Lower leg skin (tissue), 4 donors: ENCODE results near the gene ZNF146. TPM values are rescaled to one million over a fixed set of nuclear protein-coding genes. Genes with fewer than 3 reads are reported as not detected.
A peak's percentile ranks its signal among the peaks of the same experiment; 100 is the strongest.

Experiments
- DNase-seq, 2 donors: peaks; one replicate each; pipeline ENCODE4 v3.0.0-alpha.2; 2019; ENCODE audit warnings: low spot score in 2 of 2
- H3K4me3 ChIP-seq: fragments of 200-600 bp; sonication (generic); 2 replicates; pipeline ENCODE4 v1.5.1; 2017; ENCODE audit warnings: mild to moderate bottlenecking, low read depth; ENCODE audit not compliant: poor library complexity, severe bottlenecking
- POLR2A ChIP-seq, 2 donors: fragments of 450-650 bp; IDR thresholded peaks; one replicate each; pipeline ENCODE4 v1.6.1; 2016 to 2017; ENCODE audit warnings: antibody characterized with exemption in 2 of 2, mild to moderate bottlenecking in 1 of 2, moderate library complexity in 1 of 2
- WGBS, 2 donors: methylation state at CpG; one replicate each; pipeline ENCODE4 v1.1.5; 2018; 5-methylcytosine and 5-hydroxymethylcytosine counted together
- intact Hi-C: fragments of 100-400 bp; cut with DNase I; formaldehyde crosslinking; loops from one replicate; pipeline ENCODE4 v1.15.0; 2023; ENCODE audit warnings: low total_unique reads
- total RNA-seq, 4 donors: library from RNA; depleted of rRNA; stranded (reverse); fragments of >200 nt; gene quantifications; one replicate each; pipeline ENCODE4 v1.1.0, GENCODE V29; 2016
- TF ChIP-seq, protein P1 (sequence below), 3 donors: fragments of 450-650 bp; IDR thresholded peaks; one replicate each; pipeline ENCODE4 v1.5.1; 2016; ENCODE audit warnings: antibody characterized with exemption in 3 of 3, mild to moderate bottlenecking in 3 of 3, moderate library complexity in 2 of 3

Gene ZNF146
- total RNA-seq, 4 donors from 2014 or later, result 55.8 to 78.6 (median 66.5) TPM

DNA sequence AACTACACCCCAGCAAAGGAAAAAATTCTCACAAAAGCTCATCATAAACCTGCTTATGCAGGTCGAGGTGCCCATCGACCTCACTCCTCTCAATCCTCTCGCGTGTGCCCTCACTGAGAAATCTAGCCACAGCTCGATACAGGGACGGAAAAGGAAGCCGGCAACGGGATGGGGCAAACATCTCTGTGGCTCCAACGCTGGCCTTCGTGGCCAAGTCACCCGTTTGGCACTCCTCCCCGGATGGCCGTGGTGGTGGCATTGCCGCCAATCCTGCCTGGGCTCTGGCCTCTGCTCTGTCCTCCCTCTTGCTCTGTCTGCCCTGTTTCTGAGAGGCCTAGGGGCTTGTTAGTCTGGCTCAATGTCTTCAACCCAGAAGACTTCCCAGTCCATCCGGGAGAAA lies 41.2 kb downstream of the ZNF146 start:
- intact Hi-C loops, result no loop called here
- no peak overlapping the region for H3K4me3 ChIP-seq
- no peak for DNase-seq
- TF ChIP-seq, protein P1, sequence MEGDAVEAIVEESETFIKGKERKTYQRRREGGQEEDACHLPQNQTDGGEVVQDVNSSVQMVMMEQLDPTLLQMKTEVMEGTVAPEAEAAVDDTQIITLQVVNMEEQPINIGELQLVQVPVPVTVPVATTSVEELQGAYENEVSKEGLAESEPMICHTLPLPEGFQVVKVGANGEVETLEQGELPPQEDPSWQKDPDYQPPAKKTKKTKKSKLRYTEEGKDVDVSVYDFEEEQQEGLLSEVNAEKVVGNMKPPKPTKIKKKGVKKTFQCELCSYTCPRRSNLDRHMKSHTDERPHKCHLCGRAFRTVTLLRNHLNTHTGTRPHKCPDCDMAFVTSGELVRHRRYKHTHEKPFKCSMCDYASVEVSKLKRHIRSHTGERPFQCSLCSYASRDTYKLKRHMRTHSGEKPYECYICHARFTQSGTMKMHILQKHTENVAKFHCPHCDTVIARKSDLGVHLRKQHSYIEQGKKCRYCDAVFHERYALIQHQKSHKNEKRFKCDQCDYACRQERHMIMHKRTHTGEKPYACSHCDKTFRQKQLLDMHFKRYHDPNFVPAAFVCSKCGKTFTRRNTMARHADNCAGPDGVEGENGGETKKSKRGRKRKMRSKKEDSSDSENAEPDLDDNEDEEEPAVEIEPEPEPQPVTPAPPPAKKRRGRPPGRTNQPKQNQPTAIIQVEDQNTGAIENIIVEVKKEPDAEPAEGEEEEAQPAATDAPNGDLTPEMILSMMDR (IDR thresholded peaks at IDR 0.05), result no peak
- no peak for TF ChIP-seq POLR2A (IDR thresholded peaks at IDR 0.05)
- WGBS, 2 donors, result 93 to 96% methylated on average over 15 of the region's 15 CpGs

GRCh38 chr19:36256853-36257519 lies 42.1 kb downstream of the ZNF146 start:
- WGBS, 2 donors, result 46 to 77% methylated on average over 33 to 41 of the region's 42 CpGs
- no peak for DNase-seq
- peak overlapping the region; percentile 15 for H3K4me3 ChIP-seq
- intact Hi-C loops, result no loop called here
- TF ChIP-seq, protein P1 (IDR thresholded peaks at IDR 0.05), result no peak
- no peak for TF ChIP-seq POLR2A (IDR thresholded peaks at IDR 0.05)

DNA sequence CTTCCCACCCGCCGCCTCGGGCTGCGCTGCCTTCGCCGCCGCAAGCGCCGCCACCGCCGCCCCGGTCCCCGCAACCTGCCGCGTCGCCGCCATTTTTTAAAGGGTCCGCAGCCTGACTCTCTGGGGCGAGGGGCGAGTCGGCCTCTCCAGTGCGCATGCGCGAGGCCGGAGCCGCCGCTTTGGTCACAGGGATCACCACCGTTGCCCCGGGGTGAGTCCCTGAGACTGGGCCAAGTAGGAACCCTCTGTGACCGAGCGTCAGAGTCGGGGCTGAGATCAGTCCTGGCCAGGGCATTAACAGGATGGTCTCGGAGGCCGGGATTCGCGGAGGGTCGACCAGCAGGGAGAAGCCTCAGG lies 42.6 kb downstream of the ZNF146 start:
- no peak for TF ChIP-seq POLR2A (IDR thresholded peaks at IDR 0.05)
- TF ChIP-seq, protein P1 (IDR thresholded peaks at IDR 0.05), result no peak
- DNase-seq, result no peak
- H3K4me3 ChIP-seq, result peak overlapping the region; percentile 15
- 6 to 8% methylated on average over 19 to 35 of the region's 37 CpGs for WGBS, 2 donors
- intact Hi-C loops, result no loop called here

DNA sequence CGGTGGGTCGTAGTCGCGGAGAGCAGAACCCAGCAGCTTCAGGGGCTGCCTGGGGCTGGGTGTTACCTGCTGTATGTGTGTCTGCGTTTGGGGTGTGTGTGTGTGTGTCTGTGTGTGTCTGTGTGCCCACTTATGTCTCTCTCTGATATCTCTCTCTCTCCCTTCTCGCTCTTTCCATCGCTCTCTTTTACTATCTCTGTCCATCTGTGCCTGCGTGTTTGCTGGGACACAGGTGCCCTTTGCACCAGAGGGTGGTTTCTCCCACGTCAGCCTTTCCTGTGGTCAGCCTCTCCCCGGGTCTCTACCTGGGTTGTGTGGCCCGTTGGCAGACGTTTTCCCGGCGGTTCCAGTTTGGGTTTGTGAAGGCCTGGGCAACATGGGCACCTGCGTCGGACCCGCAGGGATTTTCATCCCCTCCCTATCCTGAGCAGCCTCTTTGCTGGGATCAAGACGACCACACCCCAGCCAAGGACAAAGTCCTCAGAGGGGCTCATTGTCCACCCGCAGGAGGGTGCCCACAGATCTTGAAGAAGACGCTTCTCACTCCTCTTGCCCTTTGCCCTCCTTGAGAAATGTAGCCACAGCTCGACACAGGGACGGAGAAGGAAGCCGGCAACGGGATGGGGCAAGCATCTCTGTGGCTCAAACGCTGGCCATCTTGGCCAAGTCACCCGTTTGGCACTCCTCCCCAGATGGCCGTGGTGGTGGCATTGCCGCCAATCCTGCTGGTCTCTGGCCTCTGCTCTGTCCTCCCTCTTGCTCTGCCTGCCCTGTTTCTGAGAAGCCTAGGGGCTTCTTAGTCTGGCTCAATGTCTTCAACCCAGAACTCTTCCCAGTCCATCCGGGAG lies 43.3 kb downstream of the ZNF146 start:
- DNase-seq, result no peak
- TF ChIP-seq POLR2A (IDR thresholded peaks at IDR 0.05), result no peak
- TF ChIP-seq, protein P1 (IDR thresholded peaks at IDR 0.05), result no peak
- 85 to 89% methylated on average over 29 of the region's 29 CpGs for WGBS, 2 donors
- H3K4me3 ChIP-seq, result no peak overlapping the region
- intact Hi-C loops, result no loop called here

DNA sequence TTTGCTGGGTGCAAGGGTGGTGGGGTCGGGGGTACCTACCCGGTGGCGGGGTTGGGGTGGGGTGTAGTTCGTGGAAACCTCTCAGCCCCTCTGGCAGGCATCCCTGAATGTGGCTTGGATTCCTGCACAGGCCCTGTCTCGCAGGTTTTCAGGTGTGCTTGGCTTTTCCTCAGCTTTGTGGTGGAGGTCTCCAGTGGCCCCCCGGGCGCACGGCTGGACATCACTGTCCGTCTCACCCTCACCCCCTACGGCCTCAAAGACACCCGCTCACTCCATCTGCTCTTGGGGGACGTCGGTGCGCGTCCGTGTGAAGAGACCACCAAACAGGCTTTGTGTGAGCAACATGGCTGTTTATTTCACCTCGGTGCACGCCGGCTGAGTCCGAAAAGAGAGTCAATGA lies 44.3 kb downstream of the ZNF146 start:
- intact Hi-C loops, result no loop called here
- no peak for TF ChIP-seq POLR2A (IDR thresholded peaks at IDR 0.05)
- TF ChIP-seq, protein P1 (IDR thresholded peaks at IDR 0.05), result no peak
- no peak overlapping the region for H3K4me3 ChIP-seq
- WGBS, 2 donors, result 93 to 95% methylated on average over 17 to 20 of the region's 20 CpGs
- no peak for DNase-seq
